GM19468 (cell line): ENCODE results near the gene PXMP2.

Experiments
- ATAC-seq: cut with Tn5 transposase; IDR thresholded peaks from one replicate; pipeline ENCODE4 v1.9.1; 2021; ENCODE audit warnings: mild to moderate bottlenecking, moderate library complexity, moderate number of reproducible peaks; ENCODE audit not compliant: unreplicated experiment; ENCODE audit errors: extremely low read depth

The PXMP2 gene

GRCh38 chr12:132719141-132719953 lies 32.0 kb downstream of the PXMP2 start:
- no peak for ATAC-seq

- ATAC-seq: no peak
Observed at GRCh38 chr12:132719954-132720324, 32.6 kb downstream of the PXMP2 start.

- ATAC-seq: no peak
Observed at GRCh38 chr12:132720606-132721345, 33.4 kb downstream of the PXMP2 start.

- ATAC-seq: no peak
Observed at GRCh38 chr12:132723015-132723763, 35.8 kb downstream of the PXMP2 start.

GRCh38 chr12:132723764-132724140 lies 36.4 kb downstream of the PXMP2 start:
- ATAC-seq: no peak

GRCh38 chr12:132724506-132725241 lies 37.3 kb downstream of the PXMP2 start:
- ATAC-seq: no peak

GRCh38 chr12:132726386-132726785 lies 39.0 kb downstream of the PXMP2 start:
- ATAC-seq: no peak

- no peak for ATAC-seq
Observed at GRCh38 chr12:132727091-132727794, 39.9 kb downstream of the PXMP2 start.

- ATAC-seq: no peak
Observed at GRCh38 chr12:132728502-132728901, 41.1 kb downstream of the PXMP2 start.

- no peak for ATAC-seq
Observed at GRCh38 chr12:132729541-132730320, 42.3 kb downstream of the PXMP2 start.

GRCh38 chr12:132730353-132730752 lies 43.0 kb downstream of the PXMP2 start:
- ATAC-seq: no peak

GRCh38 chr12:132731574-132731973 lies 44.2 kb downstream of the PXMP2 start:
- ATAC-seq: no peak

GRCh38 chr12:132734206-132734605 lies 46.8 kb downstream of the PXMP2 start:
- no peak for ATAC-seq

- ATAC-seq: no peak
Observed at GRCh38 chr12:132735496-132735895, 48.1 kb downstream of the PXMP2 start.

GRCh38 chr12:132736378-132736777 lies 49.0 kb downstream of the PXMP2 start:
- ATAC-seq: no peak

- ATAC-seq: no peak
Observed at GRCh38 chr12:132736913-132737312, 49.5 kb downstream of the PXMP2 start.

GRCh38 chr12:132739600-132740312 lies 52.4 kb downstream of the PXMP2 start:
- ATAC-seq: no peak

- no peak for ATAC-seq
Observed at GRCh38 chr12:132740313-132740646, 52.9 kb downstream of the PXMP2 start.
